Activated CD8-positive, alpha-beta T cell treated with anti-CD3 and anti-CD28 coated beads for 36 hours (primary cell): Measurements from ENCODE around the gene LPP. TPM values are rescaled to one million over a fixed set of nuclear protein-coding genes. Genes with fewer than 3 reads are reported as not detected.

Experiments used
- ATAC-seq: fragments of 200-7000 bp; cut with Tn5 transposase; one replicate; pipeline ENCODE4 v1.10.0; 2021; ENCODE audit warnings: mild to moderate bottlenecking, moderate library complexity
- CTCF ChIA-PET: fragments of 350-600 bp; sonication (Branson Sonifier 250); formaldehyde crosslinking; loops from one replicate; lab custom pipeline; 2021; ENCODE audit warnings: antibody characterized with exemption; lab: Charles Lee
- POLR2A ChIA-PET: fragments of 350-600 bp; sonication (Branson Sonifier 250); formaldehyde crosslinking; loops from one replicate; lab custom pipeline; 2021; ENCODE audit warnings: antibody characterized with exemption; lab: Charles Lee
- DNase-seq: peaks from one replicate; pipeline ENCODE4 v3.0.0-alpha.2; 2020
- H3K27ac Mint-ChIP-seq: one replicate; pipeline ENCODE4 v1.8.0; 2021; ENCODE audit warnings: mild to moderate bottlenecking, mixed read lengths
- H3K27me3 Mint-ChIP-seq: one replicate; pipeline ENCODE4 v1.8.0; 2021; ENCODE audit warnings: mixed read lengths
- H3K36me3 Mint-ChIP-seq: one replicate; pipeline ENCODE4 v1.8.0; 2021; ENCODE audit warnings: low read depth, mixed read lengths
- H3K4me1 Mint-ChIP-seq: one replicate; pipeline ENCODE4 v1.8.0; 2021; ENCODE audit warnings: low read depth, mixed read lengths
- H3K4me3 Mint-ChIP-seq: one replicate; pipeline ENCODE4 v1.8.0; 2021; ENCODE audit warnings: mild to moderate bottlenecking, moderate library complexity, mixed read lengths
- H3K9me3 Mint-ChIP-seq: one replicate; pipeline ENCODE4 v1.8.0; 2021; ENCODE audit warnings: mixed read lengths
- intact Hi-C: fragments of 100-400 bp; cut with micrococcal nuclease; formaldehyde crosslinking; loops from one replicate; pipeline ENCODE4 v1.10.0; 2022
- total RNA-seq, 2 experiments: library from RNA; stranded (reverse); gene quantifications; one replicate each; pipeline ENCODE4 v1.2.3, GENCODE V29; 2021
- TF ChIP-seq, protein P1 (sequence below): fragments of 200-600 bp; IDR thresholded peaks from one replicate; pipeline ENCODE4 v1.8.0; 2022; ENCODE audit warnings: antibody characterized with exemption, mild to moderate bottlenecking

The LPP gene
- total RNA-seq, 2 experiments from 2014 or later, result 16.4 to 22.6 TPM

DNA sequence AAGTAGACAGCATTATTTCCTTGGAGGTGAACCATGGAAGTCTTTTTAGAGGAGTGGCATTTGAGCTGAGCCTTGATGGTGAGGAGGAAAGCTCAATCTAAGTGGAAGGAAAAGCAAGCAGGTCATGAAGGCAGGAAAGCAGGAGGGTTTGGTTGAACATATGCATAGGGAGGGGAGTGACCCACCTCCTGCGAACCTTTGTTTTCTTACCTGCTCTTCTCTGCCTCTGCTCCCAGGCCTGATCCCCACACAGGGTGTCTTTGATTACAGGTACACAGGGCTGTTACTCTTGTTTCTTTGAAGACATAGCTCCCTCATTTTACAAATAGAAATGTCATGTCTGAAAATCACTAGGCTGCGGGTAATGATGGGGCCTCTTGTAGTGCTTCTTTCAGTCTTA, 769.7 kb downstream of the LPP start:
- DNase-seq (no peak), ATAC-seq (no peak)
- TF ChIP-seq, protein P1, sequence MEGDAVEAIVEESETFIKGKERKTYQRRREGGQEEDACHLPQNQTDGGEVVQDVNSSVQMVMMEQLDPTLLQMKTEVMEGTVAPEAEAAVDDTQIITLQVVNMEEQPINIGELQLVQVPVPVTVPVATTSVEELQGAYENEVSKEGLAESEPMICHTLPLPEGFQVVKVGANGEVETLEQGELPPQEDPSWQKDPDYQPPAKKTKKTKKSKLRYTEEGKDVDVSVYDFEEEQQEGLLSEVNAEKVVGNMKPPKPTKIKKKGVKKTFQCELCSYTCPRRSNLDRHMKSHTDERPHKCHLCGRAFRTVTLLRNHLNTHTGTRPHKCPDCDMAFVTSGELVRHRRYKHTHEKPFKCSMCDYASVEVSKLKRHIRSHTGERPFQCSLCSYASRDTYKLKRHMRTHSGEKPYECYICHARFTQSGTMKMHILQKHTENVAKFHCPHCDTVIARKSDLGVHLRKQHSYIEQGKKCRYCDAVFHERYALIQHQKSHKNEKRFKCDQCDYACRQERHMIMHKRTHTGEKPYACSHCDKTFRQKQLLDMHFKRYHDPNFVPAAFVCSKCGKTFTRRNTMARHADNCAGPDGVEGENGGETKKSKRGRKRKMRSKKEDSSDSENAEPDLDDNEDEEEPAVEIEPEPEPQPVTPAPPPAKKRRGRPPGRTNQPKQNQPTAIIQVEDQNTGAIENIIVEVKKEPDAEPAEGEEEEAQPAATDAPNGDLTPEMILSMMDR, result no peak
- intact Hi-C loops, result no loop called here
- H3K27ac Mint-ChIP-seq, result no peak overlapping the region
- peaks cover 2% of the 10 kb centered on the region for H3K9me3 Mint-ChIP-seq
- H3K4me1 Mint-ChIP-seq, result no peaks in the 10 kb centered on the region
- CTCF ChIA-PET, result interaction anchor here (1.1 kb wide), 1 partner anchor 31 kb away, joined by 4 read pairs; no protein-coding TSS in a partner anchor
- H3K36me3 Mint-ChIP-seq, result no peaks in the 10 kb centered on the region
- H3K4me3 Mint-ChIP-seq, result no peak overlapping the region
- POLR2A ChIA-PET, result no interaction called here
- H3K27me3 Mint-ChIP-seq, result no peaks in the 10 kb centered on the region

DNA sequence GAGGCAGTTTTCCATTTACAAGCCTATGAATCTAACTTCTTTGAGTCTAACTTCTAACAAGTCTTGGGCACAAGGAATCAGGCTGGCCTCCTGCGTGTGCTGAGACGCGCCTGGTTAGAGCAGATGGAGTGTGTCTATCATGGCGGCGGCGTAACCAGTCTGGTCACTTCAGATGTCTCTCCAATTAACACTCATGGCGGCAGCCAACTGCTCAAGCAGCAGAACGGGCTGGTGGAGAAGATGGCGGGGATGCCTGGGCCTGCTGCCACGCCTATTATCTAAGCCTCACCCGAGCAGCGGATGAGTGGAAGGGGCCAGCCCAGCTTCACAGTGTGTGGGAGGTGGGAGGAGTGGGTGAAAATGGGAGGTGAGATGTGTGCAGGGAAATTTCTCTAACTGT, 771.4 kb downstream of the LPP start:
- ChIA-PET CTCF (interaction anchor here (0.7 to 1.1 kb wide), 2 partner anchors 29 to 30 kb away, joined by 3 read pairs; no protein-coding TSS in a partner anchor), POLR2A (no interaction called here)
- TF ChIP-seq, protein P1, result no peak
- no peaks in the 10 kb centered on the region for H3K4me1 Mint-ChIP-seq
- DNase-seq (no peak), ATAC-seq (no peak)
- H3K27me3 Mint-ChIP-seq, result no peaks in the 10 kb centered on the region
- intact Hi-C loops, result no loop called here
- H3K4me3 Mint-ChIP-seq, result no peak overlapping the region
- no peak overlapping the region for H3K27ac Mint-ChIP-seq
- H3K36me3 Mint-ChIP-seq, result no peaks in the 10 kb centered on the region
- peaks cover 2% of the 10 kb centered on the region for H3K9me3 Mint-ChIP-seq

DNA sequence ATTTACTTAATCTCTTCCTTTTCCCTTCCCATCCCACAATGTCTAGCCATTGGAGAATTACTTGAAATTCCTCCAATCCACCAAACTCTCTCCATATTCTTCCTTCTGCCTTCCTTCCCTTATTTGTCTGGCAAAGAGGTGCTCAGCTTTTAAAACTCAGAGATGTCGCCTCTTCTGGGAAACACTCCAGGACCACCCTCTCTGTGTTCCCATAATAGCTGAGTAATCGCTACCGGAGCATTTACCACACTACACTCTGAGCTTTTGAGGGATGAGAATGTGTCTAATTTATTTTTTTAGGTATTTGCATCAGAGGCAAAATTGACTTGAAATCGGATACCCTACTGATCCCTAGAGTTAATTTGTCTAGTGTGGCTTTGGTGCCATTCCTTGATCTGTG, 772.2 kb downstream of the LPP start:
- Mint-ChIP-seq H3K4me1 (no peaks in the 10 kb centered on the region), H3K9me3 (peaks cover 2% of the 10 kb centered on the region), H3K27ac (no peak overlapping the region), H3K36me3 (no peaks in the 10 kb centered on the region), H3K4me3 (no peak overlapping the region), H3K27me3 (no peaks in the 10 kb centered on the region)
- ChIA-PET CTCF (interaction anchor here (0.7 to 1.7 kb wide), 3 partner anchors 9 to 1186 kb away, joined by 3 to 5 read pairs (median 4); no protein-coding TSS in a partner anchor), POLR2A (no interaction called here)
- DNase-seq, result no peak
- TF ChIP-seq, protein P1, result no peak
- intact Hi-C loops, result no loop called here
- ATAC-seq, result no peak

DNA sequence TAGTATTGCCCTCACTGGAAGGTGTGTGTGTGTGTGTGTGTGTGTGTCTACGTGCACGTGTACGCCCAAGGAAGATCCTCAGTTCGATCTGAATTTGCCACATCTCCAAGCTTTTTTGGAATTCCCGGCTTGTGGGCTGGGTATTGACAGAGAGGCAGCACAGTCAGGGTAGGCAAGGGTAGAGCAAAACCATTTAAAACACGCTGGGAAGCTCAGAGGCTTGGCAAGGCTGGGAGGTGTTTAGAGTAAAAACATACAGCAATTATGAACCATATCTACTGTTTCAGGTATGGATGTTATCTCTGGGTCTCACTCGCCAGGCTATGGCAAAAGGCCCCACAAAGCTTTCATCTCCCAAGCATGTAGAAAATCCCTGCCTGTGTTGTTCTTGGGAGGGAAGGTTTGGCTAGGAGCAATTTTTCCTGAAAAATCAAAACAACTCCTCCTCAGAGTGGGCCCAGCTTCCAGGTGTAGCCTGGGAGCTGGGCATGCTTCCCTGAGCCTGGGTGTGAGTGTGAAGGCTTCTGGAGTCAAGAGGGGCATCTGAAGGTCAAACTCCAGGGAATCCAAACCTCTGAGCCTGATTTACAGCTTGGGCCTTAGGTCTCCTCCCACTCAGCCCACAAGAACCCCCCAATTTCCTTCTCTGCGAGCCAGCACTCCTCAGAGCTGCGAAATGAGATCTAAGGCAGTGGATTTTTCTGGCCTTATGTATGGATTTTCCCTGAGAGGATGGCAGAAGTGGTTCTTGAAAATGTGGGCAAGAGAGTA, 773.0 kb downstream of the LPP start:
- ChIA-PET CTCF (interaction anchor here (0.9 to 1.7 kb wide), 3 partner anchors 10 to 1187 kb away, joined by 4 to 5 read pairs (median 5); no protein-coding TSS in a partner anchor), POLR2A (no interaction called here)
- intact Hi-C loops, result no loop called here
- H3K4me3 Mint-ChIP-seq, result no peak overlapping the region
- H3K9me3 Mint-ChIP-seq, result no peaks in the 10 kb centered on the region
- no peak overlapping the region for H3K27ac Mint-ChIP-seq
- TF ChIP-seq, protein P1, result no peak
- DNase-seq (no peak), ATAC-seq (no peak)
- no peaks in the 10 kb centered on the region for H3K4me1 Mint-ChIP-seq
- no peaks in the 10 kb centered on the region for H3K36me3 Mint-ChIP-seq
- no peaks in the 10 kb centered on the region for H3K27me3 Mint-ChIP-seq

DNA sequence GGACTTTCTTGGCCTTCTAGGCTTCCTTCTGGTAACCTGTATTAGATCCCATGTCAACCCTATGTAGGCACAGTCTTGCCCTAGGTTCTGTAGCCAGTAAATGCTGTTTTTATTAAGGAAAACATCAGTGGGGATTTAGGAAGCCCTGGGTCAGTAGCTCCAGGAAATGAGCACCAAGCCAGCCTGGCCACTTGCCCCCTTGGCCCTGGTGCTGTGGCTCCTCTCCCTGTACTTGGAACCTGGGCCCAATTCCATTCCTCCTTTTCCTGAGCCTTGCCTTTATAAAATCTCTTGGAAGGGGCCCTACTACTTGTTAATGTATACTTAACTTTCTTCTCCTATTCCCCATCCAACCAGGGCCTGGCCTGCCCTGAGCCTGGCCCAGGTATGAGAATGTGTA, 774.0 kb downstream of the LPP start:
- ChIA-PET CTCF (interaction anchor here (1.5 kb wide), 1 partner anchor 27 kb away, joined by 5 read pairs; no protein-coding TSS in a partner anchor), POLR2A (interaction anchor here (0.6 to 0.7 kb wide), 2 partner anchors 52 to 173 kb away, joined by 3 read pairs; no protein-coding TSS in a partner anchor)
- intact Hi-C loops, result no loop called here
- Mint-ChIP-seq H3K27ac (no peak overlapping the region), H3K36me3 (no peaks in the 10 kb centered on the region), H3K9me3 (no peaks in the 10 kb centered on the region), H3K27me3 (no peaks in the 10 kb centered on the region), H3K4me1 (no peaks in the 10 kb centered on the region), H3K4me3 (no peak overlapping the region)
- ATAC-seq (no peak), DNase-seq (no peak)
- TF ChIP-seq, protein P1, result no peak
